ENCODE results near the gene SUSD1. TPM values are rescaled to one million over a fixed set of nuclear protein-coding genes. Genes with fewer than 3 reads are reported as not detected.
A peak's percentile ranks its signal among the peaks of the same experiment; 100 is the strongest.

SUSD1 gene
- total and polyA plus RNA-seq, 2 of the 13 experiments (the other 11 are each of a cell fraction or from before 2014, with no cell fraction given) = 25.9 to 32.3 TPM

GRCh38 chr9:112180387-112180881, 5.3 kb upstream of the SUSD1 start (continued):
- TF ChIP-seq KAT8 (CRISPR knock-in tag; IDR thresholded peaks at IDR 0.05) = peak; percentile 14; the same call in 1 of the 2 replicates
- TF ChIP-seq MXI1 (IDR thresholded peaks at IDR 0.05; ENCODE audit: borderline replicate concordance, low read depth, low read length) = 0 out of 3 replicates have a peak, but pooled peaks have one; percentile 48
- TF ChIP-seq SIX4 (CRISPR knock-in tag; IDR thresholded peaks at IDR 0.05) = 0 out of 2 replicates have a peak, but pooled peaks have one; percentile 7
- TF ChIP-seq NR2F6 (IDR thresholded peaks at IDR 0.05) = no peak
- 0 out of 2 replicates have a peak, but pooled peaks have one; percentile 11 for TF ChIP-seq NR2F6 (CRISPR knock-in tag; IDR thresholded peaks at IDR 0.05)
- TF ChIP-seq MIER2 (CRISPR knock-in tag; IDR thresholded peaks at IDR 0.05) = 0 out of 2 replicates have a peak, but pooled peaks have one; percentile 37
- no peak for TF ChIP-seq ZBTB7A (CRISPR knock-in tag; IDR thresholded peaks at IDR 0.05)
- TF ChIP-seq ZBTB43 (CRISPR knock-in tag; conservative IDR thresholded peaks at IDR 0.05) = peak; percentile 84; the same call in 1 of the 2 replicates
- no peak for TF ChIP-seq ZNF253 (CRISPR knock-in tag; IDR thresholded peaks at IDR 0.05; ENCODE audit: borderline replicate concordance)
- TF ChIP-seq SOX13 (IDR thresholded peaks at IDR 0.05) = 0 out of 2 replicates have a peak, but pooled peaks have one; percentile 33
- TF ChIP-seq SOX13 (CRISPR knock-in tag; conservative IDR thresholded peaks at IDR 0.05 in 1 of 2, IDR thresholded peaks at IDR 0.05 in 1 of 2) = peak in 1 of 2 experiments; percentile 92; a peak in 2 of 4 replicates
- no peak for TF ChIP-seq FOXK1 (CRISPR knock-in tag; IDR thresholded peaks at IDR 0.05; ENCODE audit: borderline replicate concordance, low read depth)
- no peak for TF ChIP-seq ERF (CRISPR knock-in tag; IDR thresholded peaks at IDR 0.05)
- no peak for TF ChIP-seq FOXA1 (IDR thresholded peaks at IDR 0.05)
- peak; percentile 61 for TF ChIP-seq FOXA1 (CRISPR knock-in tag; IDR thresholded peaks at IDR 0.05)
- TF ChIP-seq SAP130 (CRISPR knock-in tag; IDR thresholded peaks at IDR 0.05; ENCODE audit: low read depth) = peak; percentile 54; the same call in 1 of the 2 replicates
- no peak for TF ChIP-seq ISL2 (CRISPR knock-in tag; IDR thresholded peaks at IDR 0.05)
- TF ChIP-seq PLRG1 (conservative IDR thresholded peaks at IDR 0.05) = no peak
- peak; percentile 37; the same call in 1 of the 2 replicates for TF ChIP-seq REPIN1 (CRISPR knock-in tag; IDR thresholded peaks at IDR 0.05; ENCODE audit: borderline replicate concordance, low read depth)
- no peak for TF ChIP-seq SP2 (CRISPR knock-in tag; IDR thresholded peaks at IDR 0.05)
- 0 out of 2 replicates have a peak, but pooled peaks have one; percentile 22 for TF ChIP-seq ARNTL (CRISPR knock-in tag; IDR thresholded peaks at IDR 0.05)
- 0 out of 2 replicates have a peak, but pooled peaks have one; percentile 42 for TF ChIP-seq ZGPAT (CRISPR knock-in tag; IDR thresholded peaks at IDR 0.05)
- TF ChIP-seq ZNF614 (CRISPR knock-in tag; IDR thresholded peaks at IDR 0.05; ENCODE audit: borderline replicate concordance) = 0 out of 2 replicates have a peak, but pooled peaks have one; percentile 25
- TF ChIP-seq CEBPG (CRISPR knock-in tag; IDR thresholded peaks at IDR 0.05) = peak; percentile 31; the same call in 1 of the 2 replicates
- no peak for TF ChIP-seq GLI4 (CRISPR knock-in tag; IDR thresholded peaks at IDR 0.05; ENCODE audit: borderline replicate concordance)
- 0 out of 2 replicates have a peak, but pooled peaks have one; percentile 28 for TF ChIP-seq ZNF792 (CRISPR knock-in tag; IDR thresholded peaks at IDR 0.05)
- peak; percentile 75 for TF ChIP-seq MNT (IDR thresholded peaks at IDR 0.05)
- TF ChIP-seq ZNF7 (CRISPR knock-in tag; IDR thresholded peaks at IDR 0.05) = no peak
- 0 out of 2 replicates have a peak, but pooled peaks have one; percentile 23 for TF ChIP-seq ATF2 (CRISPR knock-in tag; IDR thresholded peaks at IDR 0.05)

All from HepG2 (cell line).